ENCODE results near the gene SRF. TPM values are rescaled to one million over a fixed set of nuclear protein-coding genes. Genes with fewer than 3 reads are reported as not detected.
A peak's percentile ranks its signal among the peaks of the same experiment; 100 is the strongest.

The SRF gene
- total RNA-seq, 1 donor from 2014 or later, result 77.6 TPM

DNA sequence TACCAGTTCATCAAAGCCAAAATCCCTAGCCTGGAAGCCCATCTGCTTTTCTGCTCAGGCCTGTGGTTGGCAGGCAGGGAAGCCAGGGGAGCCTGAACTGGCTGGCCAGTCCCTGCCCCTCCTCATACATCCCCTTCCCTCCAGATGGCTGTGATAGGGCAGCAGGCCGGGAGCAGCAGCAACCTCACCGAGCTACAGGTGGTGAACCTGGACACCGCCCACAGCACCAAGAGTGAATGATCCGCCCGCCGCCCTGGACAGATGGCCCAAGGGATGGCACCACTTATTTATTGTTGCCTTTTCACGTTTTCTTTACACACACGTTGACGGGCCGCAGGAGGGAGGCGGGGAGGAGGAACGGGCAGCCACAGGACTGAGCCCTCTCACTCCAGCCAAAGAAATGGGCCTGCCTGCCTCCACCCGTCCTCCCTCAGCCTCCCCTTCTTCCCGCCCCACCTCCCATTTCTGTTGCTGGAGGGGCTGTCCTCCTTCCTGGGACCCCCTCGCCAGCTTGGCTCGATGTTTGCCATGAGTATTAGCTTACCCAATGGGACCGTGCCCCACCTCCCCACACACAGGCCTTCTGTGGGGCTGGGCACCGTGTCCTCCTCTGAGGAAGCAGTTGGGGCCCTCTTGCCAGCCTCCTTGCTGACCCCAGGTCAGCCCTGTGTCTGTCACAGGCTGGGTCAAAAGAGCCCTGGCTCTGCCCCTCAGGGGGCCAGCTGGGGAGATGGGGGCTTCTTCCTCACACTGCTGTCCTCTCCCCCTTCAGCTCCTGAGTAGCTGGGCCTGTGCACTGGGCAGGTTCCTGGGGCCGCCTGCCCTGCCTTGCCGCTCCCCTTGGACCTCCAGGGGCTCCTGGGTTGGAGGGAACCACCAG, 8.1 kb downstream of the SRF start:
- ATAC-seq (no peak), DNase-seq (ENCODE audit: missing footprints) (no peak)
- intact Hi-C loops (cut with DNase I), result no loop called here

DNA sequence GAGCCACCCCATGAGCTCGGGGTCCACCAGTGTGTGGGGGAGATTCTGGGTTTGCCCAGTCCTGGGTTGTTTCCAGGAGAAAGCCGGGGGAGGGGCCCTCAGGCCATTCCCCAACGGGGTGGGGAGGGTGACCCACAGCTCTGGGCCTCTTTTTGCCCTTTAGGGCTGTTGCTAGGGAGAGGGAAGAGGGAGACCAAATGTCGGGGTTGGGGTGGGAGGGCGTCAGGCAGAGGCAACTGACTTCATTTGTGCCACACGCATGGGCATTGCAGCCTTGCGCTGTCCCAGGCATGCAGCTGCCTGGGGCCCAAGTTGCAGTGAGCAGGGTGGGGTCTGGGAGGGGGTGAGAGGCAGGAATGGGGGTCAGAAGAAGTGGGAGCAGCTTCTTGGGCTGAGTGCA, 9.0 kb downstream of the SRF start:
- DNase-seq (ENCODE audit: missing footprints) (no peak), ATAC-seq (no peak)
- intact Hi-C loops (cut with DNase I), result no loop called here

- ATAC-seq, result no peak
- no peak for DNase-seq (ENCODE audit: missing footprints)
- intact Hi-C loops (cut with DNase I), result no loop called here
Observed at GRCh38 chr6:43180985-43181384, 9.9 kb downstream of the SRF start.

- no peak for DNase-seq (ENCODE audit: missing footprints)
- ATAC-seq, result no peak
- intact Hi-C loops (cut with DNase I), result no loop called here
Observed at GRCh38 chr6:43181621-43181941, 10.5 kb downstream of the SRF start.

GRCh38 chr6:43181942-43182860, 11.1 kb downstream of the SRF start, which contains the start of gene CUL9:
CUL9 (plus strand) TSS chr6:43182196; CDS start chr6:43184311, 2,115 bp downstream.
- peak; percentile 97 for ATAC-seq
- DNase-seq (ENCODE audit: missing footprints), result peak; percentile 95
- intact Hi-C loops (cut with DNase I), result no loop called here

- intact Hi-C loops (cut with DNase I), result no loop called here
- DNase-seq (ENCODE audit: missing footprints) (no peak), ATAC-seq (no peak)
Observed at GRCh38 chr6:43183441-43183840, 12.4 kb downstream of the SRF start.

- intact Hi-C loops (cut with DNase I), result no loop called here
- DNase-seq (ENCODE audit: missing footprints) (no peak), ATAC-seq (no peak)
Observed at GRCh38 chr6:43184268-43184985, 13.4 kb downstream of the SRF start.

DNA sequence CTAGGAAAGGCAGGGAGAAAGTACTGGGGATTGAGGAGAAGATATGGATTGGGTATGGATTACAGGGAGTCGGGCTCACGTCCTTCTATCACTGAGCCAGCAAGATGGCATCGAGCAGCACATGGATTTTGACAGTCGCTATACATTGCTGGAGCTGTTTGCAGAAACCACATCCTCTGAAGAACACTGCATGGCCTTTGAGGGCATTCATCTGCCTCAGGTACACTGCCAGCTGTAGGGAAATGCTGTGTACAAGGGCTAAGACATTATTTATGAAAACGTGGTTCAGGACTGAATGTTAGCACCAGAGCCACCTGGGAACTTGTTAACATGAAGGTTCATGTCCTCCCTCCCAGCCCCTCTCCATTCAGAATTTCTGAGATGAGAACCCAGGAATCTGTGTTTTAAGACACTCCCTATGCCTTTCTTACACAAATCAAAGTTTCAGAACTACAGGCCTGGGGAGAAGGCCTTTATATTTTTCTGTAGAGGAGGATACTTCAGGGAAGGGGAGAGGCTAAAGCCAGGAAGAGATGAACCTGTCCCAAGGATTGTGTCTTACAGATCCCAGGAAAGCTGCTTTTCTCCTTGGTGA, 14.4 kb downstream of the SRF start:
- intact Hi-C loops (cut with DNase I), result no loop called here
- DNase-seq (ENCODE audit: missing footprints), result no peak
- ATAC-seq, result no peak

DNA sequence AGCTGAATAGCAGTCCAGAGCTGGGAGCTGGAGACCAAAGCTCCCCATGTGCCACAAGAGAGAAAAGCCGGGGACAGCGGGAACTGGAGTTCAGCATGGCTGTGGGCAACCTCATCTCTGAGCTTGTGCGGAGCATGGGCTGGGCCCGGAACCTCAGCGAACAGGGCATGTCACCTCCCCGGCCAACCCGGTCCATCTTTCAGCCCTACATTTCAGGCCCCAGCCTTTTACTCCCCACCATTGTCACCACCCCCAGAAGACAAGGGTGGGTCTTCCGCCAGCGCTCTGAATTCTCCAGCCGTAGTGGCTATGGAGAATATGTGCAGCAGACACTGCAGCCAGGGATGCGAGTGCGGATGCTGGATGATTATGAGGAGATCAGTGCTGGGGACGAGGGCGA, 14.9 kb downstream of the SRF start:
- ATAC-seq, result no peak
- intact Hi-C loops (cut with DNase I), result no loop called here
- no peak for DNase-seq (ENCODE audit: missing footprints)

- DNase-seq (ENCODE audit: missing footprints) (no peak), ATAC-seq (no peak)
- intact Hi-C loops (cut with DNase I), result no loop called here
Observed at GRCh38 chr6:43186706-43187105, 15.6 kb downstream of the SRF start.

GRCh38 chr6:43187821-43188220, 16.8 kb downstream of the SRF start:
- ATAC-seq, result no peak
- DNase-seq (ENCODE audit: missing footprints), result no peak
- intact Hi-C loops (cut with DNase I), result no loop called here

DNA sequence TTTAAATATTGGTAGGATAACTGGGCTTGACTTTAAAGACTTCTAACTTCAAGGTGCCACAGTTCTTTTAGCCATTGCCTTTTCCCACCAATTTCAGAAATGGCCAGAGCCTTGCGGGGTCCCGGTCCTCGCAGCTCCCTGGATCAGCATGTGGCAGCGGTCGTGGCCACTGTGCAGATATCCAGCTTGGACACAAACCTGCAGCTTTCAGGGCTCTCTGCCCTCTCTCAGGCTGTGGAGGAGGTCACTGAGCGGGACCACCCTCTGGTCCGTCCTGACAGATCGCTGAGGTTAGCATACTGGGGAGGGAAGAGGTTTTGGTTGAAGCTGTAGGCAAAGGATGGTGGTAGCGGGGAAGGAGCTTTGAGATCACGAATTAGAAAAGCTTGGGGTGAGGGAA, 17.4 kb downstream of the SRF start:
- intact Hi-C loops (cut with DNase I), result no loop called here
- ATAC-seq (no peak), DNase-seq (ENCODE audit: missing footprints) (no peak)

DNA sequence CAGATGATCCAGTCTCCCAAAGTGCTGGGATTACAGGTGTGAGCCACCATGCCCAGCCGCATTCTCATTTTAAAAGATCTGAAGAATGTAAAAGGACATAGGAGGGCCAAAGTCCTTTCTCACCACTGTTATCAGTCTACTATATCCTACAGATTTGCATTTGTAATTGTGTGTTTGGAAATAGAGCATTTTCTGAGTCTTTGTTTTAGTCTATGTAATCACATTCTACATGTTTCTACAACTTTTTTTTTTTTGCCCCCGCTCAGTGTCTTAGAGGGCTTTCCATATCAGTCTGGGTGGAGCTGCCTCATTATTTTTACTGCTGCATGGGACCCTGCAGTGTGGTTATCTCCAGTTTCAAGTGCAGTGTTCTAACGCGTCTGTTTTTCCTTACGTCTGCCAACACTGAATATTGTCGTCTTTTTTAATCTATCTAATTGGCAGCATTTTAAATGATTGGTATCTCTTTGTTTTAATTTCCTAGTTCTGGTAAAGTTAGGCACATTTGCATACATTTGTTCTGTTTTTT, 18.8 kb downstream of the SRF start:
- intact Hi-C loops (cut with DNase I), result no loop called here
- ATAC-seq (no peak), DNase-seq (ENCODE audit: missing footprints) (no peak)

- ATAC-seq (no peak), DNase-seq (ENCODE audit: missing footprints) (no peak)
- intact Hi-C loops (cut with DNase I), result no loop called here
Observed at GRCh38 chr6:43192911-43193310, 21.8 kb downstream of the SRF start.

GRCh38 chr6:43193929-43194328, 22.9 kb downstream of the SRF start:
- DNase-seq (ENCODE audit: missing footprints), result no peak
- intact Hi-C loops (cut with DNase I), result no loop called here
- ATAC-seq, result no peak

GRCh38 chr6:43196337-43196736, 25.3 kb downstream of the SRF start:
- DNase-seq (ENCODE audit: missing footprints) (no peak), ATAC-seq (peak; percentile 16)
- intact Hi-C loops (cut with DNase I), result no loop called here

- no peak for DNase-seq (ENCODE audit: missing footprints)
- ATAC-seq, result no peak
- intact Hi-C loops (cut with DNase I), result no loop called here
Observed at GRCh38 chr6:43199912-43200311, 28.8 kb downstream of the SRF start.

- intact Hi-C loops (cut with DNase I), result no loop called here
- DNase-seq (ENCODE audit: missing footprints), result no peak
- ATAC-seq, result no peak
Observed at GRCh38 chr6:43200541-43200940, 29.5 kb downstream of the SRF start.

DNA sequence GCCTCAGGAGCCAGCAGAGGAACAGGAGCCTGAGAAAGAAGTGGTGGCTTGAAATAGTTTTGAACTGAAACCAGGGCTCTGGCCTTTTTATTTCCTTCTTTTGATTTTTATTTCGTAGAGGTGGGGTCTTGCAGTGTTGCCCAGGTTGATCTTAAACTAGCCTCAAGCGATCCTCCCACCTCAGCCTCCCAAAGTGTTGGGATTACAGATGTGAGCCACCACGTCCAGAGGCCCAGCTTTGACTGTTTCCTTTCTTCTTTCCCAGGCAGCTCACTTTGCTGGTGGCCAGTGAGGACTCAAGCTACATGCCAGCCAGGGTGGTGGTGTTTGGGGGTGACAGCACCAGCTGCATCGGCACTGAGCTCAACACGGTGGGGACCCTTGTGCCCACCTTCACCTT, 31.4 kb downstream of the SRF start:
- ATAC-seq (no peak), DNase-seq (ENCODE audit: missing footprints) (no peak)
- intact Hi-C loops (cut with DNase I), result no loop called here

All from Right ventricle myocardium inferior (tissue), 1 donor.